AML-193 (cell line): ENCODE results near the gene PI4KA.
"Not testable (repeated sequence)": the region's sequence is repeated elsewhere in the genome, so short reads cannot be mapped to it uniquely, and the experiment has no call there.

Experiments
- DNase-seq, 2 experiments: peaks; one replicate each; lab custom pipeline; 2025; lab: John Stamatoyannopoulos, UW

The PI4KA gene

GRCh38 chr22:20664594-20664959 is 194.0 kb downstream of the PI4KA start:
- DNase-seq: no peak

GRCh38 chr22:20663941-20664593 is 194.5 kb downstream of the PI4KA start:
- no peak for DNase-seq

- no peak for DNase-seq
Measured at GRCh38 chr22:20663137-20663828, 195.3 kb downstream of the PI4KA start.

- not testable (repeated sequence) for DNase-seq
Measured at GRCh38 chr22:20662524-20663036, 196.0 kb downstream of the PI4KA start.

- no peak for DNase-seq
Measured at GRCh38 chr22:20661473-20661872, 197.1 kb downstream of the PI4KA start.

- no peak for DNase-seq
Measured at GRCh38 chr22:20660441-20661054, 198.1 kb downstream of the PI4KA start.

GRCh38 chr22:20659920-20660319 is 198.7 kb downstream of the PI4KA start:
- DNase-seq: no peak

GRCh38 chr22:20659258-20659657 is 199.4 kb downstream of the PI4KA start:
- DNase-seq: no peak

GRCh38 chr22:20658433-20659222 is 200.0 kb downstream of the PI4KA start:
- DNase-seq: no peak

GRCh38 chr22:20657963-20658362 is 200.6 kb downstream of the PI4KA start:
- DNase-seq: no peak
